ENCODE results near the gene CLDN1.
"Not testable (repeated sequence)": the region's sequence is repeated elsewhere in the genome, so short reads cannot be mapped to it uniquely, and the experiment has no call there.

The CLDN1 gene

DNA sequence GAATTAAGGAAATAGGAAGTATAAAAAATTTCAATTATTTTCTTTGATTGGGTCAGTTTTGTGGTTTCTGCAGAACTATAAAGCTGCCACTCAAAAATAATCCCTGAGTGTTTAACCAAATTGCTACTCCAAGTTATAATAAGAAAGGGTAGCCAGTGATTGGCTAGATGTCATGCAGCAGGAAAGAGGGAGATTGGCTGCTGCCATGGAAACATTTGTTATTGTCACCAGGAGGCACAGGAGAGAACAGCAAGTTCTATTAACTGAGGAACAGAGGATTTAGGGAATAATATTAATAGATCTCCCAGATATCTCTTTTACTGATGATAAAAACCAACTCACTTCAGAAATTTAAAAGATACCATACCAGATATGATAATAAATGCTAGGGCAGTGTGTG, 42.6 kb downstream of the CLDN1 start:
- no peak for DNase-seq (ENCODE audit: extremely low read depth, low read depth)
- TF ChIP-seq, protein P1, sequence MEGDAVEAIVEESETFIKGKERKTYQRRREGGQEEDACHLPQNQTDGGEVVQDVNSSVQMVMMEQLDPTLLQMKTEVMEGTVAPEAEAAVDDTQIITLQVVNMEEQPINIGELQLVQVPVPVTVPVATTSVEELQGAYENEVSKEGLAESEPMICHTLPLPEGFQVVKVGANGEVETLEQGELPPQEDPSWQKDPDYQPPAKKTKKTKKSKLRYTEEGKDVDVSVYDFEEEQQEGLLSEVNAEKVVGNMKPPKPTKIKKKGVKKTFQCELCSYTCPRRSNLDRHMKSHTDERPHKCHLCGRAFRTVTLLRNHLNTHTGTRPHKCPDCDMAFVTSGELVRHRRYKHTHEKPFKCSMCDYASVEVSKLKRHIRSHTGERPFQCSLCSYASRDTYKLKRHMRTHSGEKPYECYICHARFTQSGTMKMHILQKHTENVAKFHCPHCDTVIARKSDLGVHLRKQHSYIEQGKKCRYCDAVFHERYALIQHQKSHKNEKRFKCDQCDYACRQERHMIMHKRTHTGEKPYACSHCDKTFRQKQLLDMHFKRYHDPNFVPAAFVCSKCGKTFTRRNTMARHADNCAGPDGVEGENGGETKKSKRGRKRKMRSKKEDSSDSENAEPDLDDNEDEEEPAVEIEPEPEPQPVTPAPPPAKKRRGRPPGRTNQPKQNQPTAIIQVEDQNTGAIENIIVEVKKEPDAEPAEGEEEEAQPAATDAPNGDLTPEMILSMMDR (IDR thresholded peaks at IDR 0.05; ENCODE audit: low read depth, low read length), result no peak

GRCh38 chr3:190272747-190273146, 49.5 kb downstream of the CLDN1 start:
- DNase-seq (ENCODE audit: extremely low read depth, low read depth), result no peak

DNA sequence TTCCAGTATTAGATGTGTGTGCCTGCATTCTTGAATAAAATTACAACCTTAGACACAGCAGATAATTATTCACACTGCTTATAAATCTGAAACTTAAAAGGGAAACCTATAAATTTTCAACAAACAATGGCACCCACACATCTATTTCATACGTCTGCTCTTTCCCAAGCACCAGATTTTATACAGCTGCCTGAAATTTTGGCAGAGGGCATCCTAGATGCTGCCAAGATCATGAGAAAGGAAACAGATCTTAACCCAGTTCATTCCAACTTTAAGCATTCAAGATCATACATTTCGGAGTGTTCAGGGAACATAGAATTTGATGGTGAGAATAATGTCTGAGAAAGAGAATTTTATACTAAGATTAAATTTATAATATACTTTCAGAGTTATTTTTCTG, 53.1 kb downstream of the CLDN1 start:
- no peak for DNase-seq (ENCODE audit: extremely low read depth, low read depth)
- TF ChIP-seq, protein P1 (IDR thresholded peaks at IDR 0.05; ENCODE audit: low read depth, low read length), result no peak

More at GRCh38 chr3:190272747-190273146, 49.5 kb downstream of the CLDN1 start:
- TF ChIP-seq, protein P1 (IDR thresholded peaks at IDR 0.05; ENCODE audit: low read depth, low read length), result no peak

DNA sequence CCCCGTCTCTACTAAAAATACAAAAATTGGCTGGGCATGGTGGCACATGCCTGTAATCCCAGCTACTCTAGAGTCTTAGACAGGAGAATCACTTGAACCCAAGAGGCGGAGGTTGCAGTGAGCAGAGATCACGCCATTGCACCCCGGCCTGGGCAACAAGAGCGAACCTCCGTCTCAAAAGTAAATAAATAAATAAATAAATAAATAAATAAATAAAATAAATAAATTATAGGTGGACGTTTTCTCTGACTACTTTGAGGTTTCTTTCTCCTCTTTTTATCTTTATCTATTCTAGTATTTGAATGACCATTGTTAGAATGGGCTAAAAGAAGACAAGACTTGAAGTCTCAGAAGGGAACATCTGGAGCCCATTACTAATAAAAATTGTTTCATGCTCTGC, 54.8 kb downstream of the CLDN1 start:
- not testable (repeated sequence) for DNase-seq (ENCODE audit: extremely low read depth, low read depth)

- TF ChIP-seq, protein P1 (IDR thresholded peaks at IDR 0.05; ENCODE audit: low read depth, low read length), result no peak
- no peak for DNase-seq (ENCODE audit: extremely low read depth, low read depth)
Observed at GRCh38 chr3:190266913-190267290, 55.3 kb downstream of the CLDN1 start.

DNA sequence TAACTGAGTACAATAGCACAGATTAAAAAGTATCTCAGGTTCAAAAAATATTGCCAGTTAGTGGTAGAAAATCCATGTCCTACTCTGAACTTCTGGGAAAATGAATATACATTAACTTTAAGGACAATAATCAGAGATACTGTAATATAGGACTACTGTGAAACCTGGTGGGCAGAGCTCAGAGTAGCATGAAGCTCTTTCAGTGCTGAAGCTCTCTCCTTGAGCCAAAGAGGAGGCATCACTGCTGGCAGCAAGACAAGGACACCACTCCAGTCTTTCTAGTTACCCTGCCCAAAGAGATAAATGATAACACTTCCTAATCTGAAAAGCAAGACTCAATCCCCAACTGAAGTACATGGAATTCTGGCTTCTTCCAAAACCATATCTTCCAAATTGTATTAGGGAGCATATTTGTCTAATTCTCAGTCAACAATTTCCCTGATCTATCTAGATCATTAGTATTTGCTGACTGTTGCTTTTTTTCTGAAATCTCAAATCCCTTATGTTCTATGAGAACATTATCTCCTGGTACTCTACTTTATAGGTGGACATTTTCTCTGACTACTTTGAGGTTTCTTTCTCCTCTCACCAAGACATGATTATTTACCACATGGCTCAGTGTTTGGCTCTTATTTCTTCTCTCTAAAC, 55.9 kb downstream of the CLDN1 start:
- TF ChIP-seq, protein P1 (IDR thresholded peaks at IDR 0.05; ENCODE audit: low read depth, low read length), result no peak

DNA sequence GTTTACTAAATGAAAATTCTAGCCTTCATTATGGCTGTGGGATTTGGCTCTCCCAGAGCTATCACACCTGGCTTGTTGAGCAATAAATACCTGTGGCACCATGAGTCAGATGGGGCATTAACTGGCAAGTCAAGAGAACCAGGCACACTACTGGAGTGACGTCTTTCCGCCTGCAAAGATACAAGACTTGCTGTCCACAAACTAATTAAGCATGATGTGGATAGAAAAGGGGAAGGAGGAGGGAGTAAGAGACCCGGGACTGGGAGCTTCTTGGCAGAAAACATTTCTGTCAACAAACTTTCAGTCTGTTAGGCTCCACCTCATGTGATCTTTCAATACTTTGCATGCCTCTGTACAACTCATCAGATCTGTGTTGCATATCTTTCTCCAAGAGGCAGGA, 56.5 kb downstream of the CLDN1 start:
- TF ChIP-seq, protein P1 (IDR thresholded peaks at IDR 0.05; ENCODE audit: low read depth, low read length), result no peak
- DNase-seq (ENCODE audit: extremely low read depth, low read depth), result no peak

More for the DNA sequence above, 55.9 kb downstream of the CLDN1 start:
- DNase-seq (ENCODE audit: extremely low read depth, low read depth), result no peak

GRCh38 chr3:190265126-190265525, 57.1 kb downstream of the CLDN1 start:
- no peak for DNase-seq (ENCODE audit: extremely low read depth, low read depth)

More at GRCh38 chr3:190265126-190265525, 57.1 kb downstream of the CLDN1 start:
- TF ChIP-seq, protein P1 (IDR thresholded peaks at IDR 0.05; ENCODE audit: low read depth, low read length), result no peak
